Neural cell (in vitro differentiated cells): Measurements from ENCODE around the gene ACVR1C.

Source experiments
- CTCF ChIP-seq: fragments of 450-650 bp; IDR thresholded peaks from 2 replicates; pipeline ENCODE4 v1.5.1; 2014; ENCODE audit warnings: antibody characterized with exemption, mild to moderate bottlenecking, moderate library complexity; ENCODE audit not compliant: poor library complexity, severe bottlenecking
- EP300 ChIP-seq: fragments of 450-650 bp; conservative IDR thresholded peaks from 2 replicates; pipeline ENCODE4 v1.6.1; 2014; ENCODE audit warnings: antibody characterized with exemption, mild to moderate bottlenecking, moderate library complexity; ENCODE audit not compliant: poor library complexity, severe bottlenecking
- EZH2 ChIP-seq: fragments of 200-600, 300-800 bp; shearing (Covaris generic), sonication (generic); IDR thresholded peaks from 2 replicates; pipeline ENCODE4 v1.6.1; 2014; ENCODE audit warnings: antibody characterized with exemption, low read length, borderline replicate concordance, mild to moderate bottlenecking; ENCODE audit not compliant: insufficient read depth, poor library complexity, severe bottlenecking
- POLR2AphosphoS5 ChIP-seq: IDR thresholded peaks from 2 replicates; pipeline ENCODE4 v1.6.1; 2012
- RAD21 ChIP-seq: fragments of 450-650 bp; conservative IDR thresholded peaks from 2 replicates; pipeline ENCODE4 v1.6.1; 2014; ENCODE audit warnings: antibody characterized with exemption, mild to moderate bottlenecking, moderate library complexity
- REST ChIP-seq: IDR thresholded peaks from 2 replicates; pipeline ENCODE4 v1.6.1; 2012; ENCODE audit warnings: borderline replicate concordance
- SMC3 ChIP-seq: fragments of 450-650 bp; conservative IDR thresholded peaks from 2 replicates; pipeline ENCODE4 v1.6.1; 2014; ENCODE audit warnings: antibody characterized with exemption, mild to moderate bottlenecking, moderate library complexity; ENCODE audit not compliant: poor library complexity
- TAF1 ChIP-seq: IDR thresholded peaks from 2 replicates; pipeline ENCODE4 v1.6.1; 2012; ENCODE audit warnings: low read depth

GRCh38 chr2:157540102-157540501 lies 88.6 kb downstream of the ACVR1C start:
- TF ChIP-seq CTCF (no peak), EZH2 (no peak), TAF1 (no peak), EP300 (no peak), SMC3 (no peak), REST (no peak), RAD21 (no peak), POLR2AphosphoS5 (no peak)
